Stomach (tissue), 4 donors: ENCODE measurements around the gene PRDM5.

ENCODE experiments used
- CTCF ChIP-seq, 7 experiments: fragments of 450-650 bp in 4 of 7; fragments of 200-600 bp in 3 of 7; sonication (generic) in 3 of 7; IDR thresholded peaks; one replicate each; pipeline ENCODE4 v1.5.1; 2016 to 2019; ENCODE audit warnings: antibody characterized with exemption in 7 of 7, control low read depth in 2 of 7, mild to moderate bottlenecking in 1 of 7
- POLR2A ChIP-seq, 4 donors: fragments of 450-650 bp; IDR thresholded peaks; one replicate each; pipeline ENCODE4 v1.6.1; 2016; ENCODE audit warnings: antibody characterized with exemption in 4 of 4, control low read depth in 2 of 4, mild to moderate bottlenecking in 1 of 4, moderate library complexity in 1 of 4
- POLR2AphosphoS5 ChIP-seq, 3 donors: sonication (generic); formaldehyde crosslinking; IDR thresholded peaks; one replicate each; pipeline ENCODE4 v1.6.1; 2016; ENCODE audit warnings: antibody characterized with exemption in 3 of 3

DNA sequence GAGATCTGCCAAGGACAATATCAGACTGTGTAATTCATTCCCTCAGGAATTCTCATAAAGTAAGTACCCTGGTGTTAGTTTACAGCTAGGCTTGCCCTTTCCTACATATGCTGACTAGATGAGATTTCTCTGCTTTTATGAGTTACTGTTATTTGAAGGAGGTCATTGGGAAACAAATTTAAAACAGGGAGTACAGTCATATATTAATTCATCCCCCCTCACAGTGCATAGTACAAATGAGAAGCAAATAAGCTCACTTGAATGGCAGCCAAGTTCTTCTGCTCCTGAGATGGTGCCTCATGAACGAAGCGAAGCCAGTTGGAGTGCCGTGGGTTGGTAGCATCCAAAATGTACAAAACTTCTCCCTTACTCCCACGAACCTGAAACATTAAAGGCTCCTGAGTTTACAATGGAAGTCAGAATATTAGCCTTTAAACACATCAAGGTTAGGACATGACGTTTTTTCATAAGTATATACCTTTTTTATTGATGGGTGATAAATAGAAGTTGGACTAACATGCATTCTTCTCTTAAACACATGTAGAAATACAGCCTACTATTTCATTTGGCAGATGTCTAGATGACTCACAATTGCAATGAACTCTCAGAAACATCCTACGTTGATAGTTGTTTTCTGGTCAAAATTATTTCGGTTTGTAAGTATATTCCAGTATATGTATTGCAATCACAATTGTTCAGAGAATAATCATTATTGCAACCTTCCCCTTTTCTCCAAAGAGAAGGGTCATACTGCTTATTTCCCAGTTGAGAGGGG, 69.2 kb downstream of the PRDM5 start:
- TF ChIP-seq CTCF (IDR thresholded peaks at IDR 0.05) (no peak), POLR2A (IDR thresholded peaks at IDR 0.05) (no peak), POLR2AphosphoS5 (IDR thresholded peaks at IDR 0.05) (no peak)
